DOHH2 (cell line): ENCODE results near the gene GPR161.

ENCODE experiments used
- H3F3A ChIP-seq: fragments of 200-600 bp; sonication (generic), shearing (Covaris generic); 2 replicates; pipeline ENCODE4 v1.6.0; 2016; ENCODE audit warnings: antibody characterized with exemption, mild to moderate bottlenecking; ENCODE audit not compliant: control insufficient read depth, insufficient read depth
- H3K27ac ChIP-seq: fragments of 200-600 bp; sonication (generic); 2 replicates; pipeline ENCODE4 v1.5.1; 2014; ENCODE audit warnings: low read depth, mild to moderate bottlenecking, low read length, moderate library complexity
- H3K27me3 ChIP-seq: fragments of 200-600 bp; sonication (generic); 2 replicates; pipeline ENCODE4 v1.6.1; 2014; ENCODE audit warnings: mild to moderate bottlenecking, low read length, mixed read lengths; ENCODE audit not compliant: control insufficient read depth
- H3K36me3 ChIP-seq: fragments of 200-600 bp; sonication (generic); 2 replicates; pipeline ENCODE4 v1.6.1; 2014; ENCODE audit warnings: mild to moderate bottlenecking, low read length, moderate library complexity, mixed read lengths; ENCODE audit not compliant: control insufficient read depth
- H3K4me1 ChIP-seq: fragments of 200-600 bp; sonication (generic); 2 replicates; pipeline ENCODE4 v1.6.1; 2014; ENCODE audit warnings: mild to moderate bottlenecking, low read length, mixed read lengths; ENCODE audit not compliant: control insufficient read depth
- H3K4me2 ChIP-seq: fragments of 200-600 bp; sonication (generic); 2 replicates; pipeline ENCODE4 v1.6.0; 2014; ENCODE audit warnings: mild to moderate bottlenecking, low read length, moderate library complexity
- H3K4me3 ChIP-seq: fragments of 200-600 bp; sonication (generic); 2 replicates; pipeline ENCODE4 v1.5.1; 2014; ENCODE audit warnings: mild to moderate bottlenecking, low read length, mixed read lengths
- H3K79me2 ChIP-seq: fragments of 200-600 bp; sonication (generic); 2 replicates; pipeline ENCODE4 v1.6.1; 2014; ENCODE audit warnings: mild to moderate bottlenecking, low read length, mixed read lengths; ENCODE audit not compliant: control insufficient read depth
- H3K9me2 ChIP-seq: fragments of 200-600 bp; sonication (generic); replicated peaks from 2 replicates; pipeline ENCODE4 v1.6.1; 2014; ENCODE audit warnings: mild to moderate bottlenecking, low read length, mixed read lengths; ENCODE audit not compliant: control insufficient read depth
- H3K9me3 ChIP-seq: fragments of 200-600 bp; sonication (generic); 2 replicates; pipeline ENCODE4 v1.6.1; 2014; ENCODE audit warnings: antibody characterized with exemption, low read length, mixed read lengths; ENCODE audit not compliant: control insufficient read depth, insufficient read depth
- H4K20me1 ChIP-seq: fragments of 200-600 bp; sonication (generic); 2 replicates; pipeline ENCODE4 v1.6.0; 2014; ENCODE audit warnings: low read depth, mild to moderate bottlenecking, antibody characterized with exemption, low read length, moderate library complexity; ENCODE audit not compliant: control insufficient read depth, insufficient read depth
- CTCF ChIP-seq: fragments of 200-600 bp; sonication (generic); IDR thresholded peaks from one replicate; pipeline ENCODE4 v1.5.1; 2014; ENCODE audit warnings: antibody characterized with exemption, mild to moderate bottlenecking, low read depth, low read length; ENCODE audit not compliant: poor library complexity, severe bottlenecking
- EZH2phosphoT487 ChIP-seq: fragments of 200-600 bp; sonication (generic); IDR thresholded peaks from 2 replicates; pipeline ENCODE4 v1.6.1; 2017; ENCODE audit warnings: borderline replicate concordance, mild to moderate bottlenecking, antibody characterized with exemption, low read length, moderate library complexity, mixed read lengths

Gene GPR161

GRCh38 chr1:168125051-168125450, 11.7 kb downstream of the GPR161 start:
- Histone ChIP-seq H3K4me1 (no peaks in the 10 kb centered on the region), H3F3A (no peaks in the 10 kb centered on the region), H4K20me1 (no peaks in the 10 kb centered on the region), H3K79me2 (no peaks in the 10 kb centered on the region), H3K4me3 (no peak overlapping the region), H3K9me2 (no peaks in the 10 kb centered on the region), H3K27me3 (peaks cover 10% of the 10 kb centered on the region; the same call in 1 of the 2 replicates), H3K36me3 (no peaks in the 10 kb centered on the region), H3K9me3 (peaks cover 5% of the 10 kb centered on the region; the same call in 1 of the 2 replicates), H3K27ac (no peak overlapping the region), H3K4me2 (no peak overlapping the region)
- TF ChIP-seq CTCF (no peak), EZH2phosphoT487 (no peak)

- Histone ChIP-seq H3F3A (no peaks in the 10 kb centered on the region), H4K20me1 (no peaks in the 10 kb centered on the region), H3K27me3 (peaks cover 10% of the 10 kb centered on the region; the same call in 1 of the 2 replicates), H3K27ac (no peak overlapping the region), H3K4me3 (no peak overlapping the region), H3K36me3 (no peaks in the 10 kb centered on the region), H3K4me2 (no peak overlapping the region), H3K79me2 (no peaks in the 10 kb centered on the region), H3K9me3 (peaks cover 8% of the 10 kb centered on the region; the same call in 1 of the 2 replicates), H3K9me2 (no peaks in the 10 kb centered on the region), H3K4me1 (no peaks in the 10 kb centered on the region)
- TF ChIP-seq CTCF = no peak
- TF ChIP-seq EZH2phosphoT487 = no peak
Observed at GRCh38 chr1:168121401-168122011, 15.2 kb downstream of the GPR161 start.

GRCh38 chr1:168119750-168120149, 17.0 kb downstream of the GPR161 start:
- Histone ChIP-seq H3K4me1 (no peaks in the 10 kb centered on the region), H3F3A (no peaks in the 10 kb centered on the region), H3K27me3 (peaks cover 10% of the 10 kb centered on the region; the same call in 1 of the 2 replicates), H3K9me3 (peaks cover 8% of the 10 kb centered on the region; the same call in 1 of the 2 replicates), H3K4me3 (no peak overlapping the region), H3K9me2 (no peaks in the 10 kb centered on the region), H3K36me3 (no peaks in the 10 kb centered on the region), H4K20me1 (no peaks in the 10 kb centered on the region), H3K27ac (no peak overlapping the region), H3K79me2 (no peaks in the 10 kb centered on the region), H3K4me2 (no peak overlapping the region)
- TF ChIP-seq CTCF (no peak), EZH2phosphoT487 (no peak)
